Endothelial cell (in vitro differentiated cells): ENCODE measurements around the gene ABCG1. TPM values are rescaled to one million over a fixed set of nuclear protein-coding genes. Genes with fewer than 3 reads are reported as not detected.

Experiments
- DNase-seq: peaks from one replicate; pipeline ENCODE4 v3.0.0; 2021; ENCODE audit warnings: low spot score
- H3K27ac Mint-ChIP-seq: one replicate; pipeline ENCODE4 v1.8.0; 2021; ENCODE audit warnings: mixed read lengths, inconsistent platforms; ENCODE audit not compliant: unreplicated experiment
- H3K27me3 Mint-ChIP-seq: one replicate; pipeline ENCODE4 v1.8.0; 2021; ENCODE audit warnings: mild to moderate bottlenecking, moderate library complexity, mixed read lengths, inconsistent platforms; ENCODE audit not compliant: unreplicated experiment
- H3K36me3 Mint-ChIP-seq: one replicate; pipeline ENCODE4 v1.8.0; 2021; ENCODE audit warnings: mild to moderate bottlenecking, low read depth, mixed read lengths, inconsistent platforms; ENCODE audit not compliant: unreplicated experiment
- H3K4me1 Mint-ChIP-seq: one replicate; pipeline ENCODE4 v1.8.0; 2021; ENCODE audit warnings: mild to moderate bottlenecking, mixed read lengths, inconsistent platforms; ENCODE audit not compliant: unreplicated experiment
- H3K4me3 Mint-ChIP-seq: one replicate; pipeline ENCODE4 v1.8.0; 2021; ENCODE audit warnings: mild to moderate bottlenecking, mixed read lengths, inconsistent platforms; ENCODE audit not compliant: unreplicated experiment
- H3K9me3 Mint-ChIP-seq: one replicate; pipeline ENCODE4 v1.8.0; 2021; ENCODE audit warnings: mixed read lengths, inconsistent platforms; ENCODE audit not compliant: unreplicated experiment
- total RNA-seq: library from RNA; stranded (reverse); fragmentation: NEBNext Ultra II Directional; extraction: Animal tissue kit (Norgen Biotek cat#: 25700); gene quantifications from one replicate; pipeline ENCODE4 v1.2.1, GENCODE V29; 2021; ENCODE audit not compliant: unreplicated experiment
- TF ChIP-seq, protein P1 (sequence below): fragments of 200-600 bp; sonication (generic); IDR thresholded peaks from one replicate; pipeline ENCODE4 v1.5.0; 2021; ENCODE audit warnings: antibody characterized with exemption; ENCODE audit not compliant: unreplicated experiment

ABCG1 gene
- total RNA-seq, 1 donor from 2014 or later, result 48.9 TPM

DNA sequence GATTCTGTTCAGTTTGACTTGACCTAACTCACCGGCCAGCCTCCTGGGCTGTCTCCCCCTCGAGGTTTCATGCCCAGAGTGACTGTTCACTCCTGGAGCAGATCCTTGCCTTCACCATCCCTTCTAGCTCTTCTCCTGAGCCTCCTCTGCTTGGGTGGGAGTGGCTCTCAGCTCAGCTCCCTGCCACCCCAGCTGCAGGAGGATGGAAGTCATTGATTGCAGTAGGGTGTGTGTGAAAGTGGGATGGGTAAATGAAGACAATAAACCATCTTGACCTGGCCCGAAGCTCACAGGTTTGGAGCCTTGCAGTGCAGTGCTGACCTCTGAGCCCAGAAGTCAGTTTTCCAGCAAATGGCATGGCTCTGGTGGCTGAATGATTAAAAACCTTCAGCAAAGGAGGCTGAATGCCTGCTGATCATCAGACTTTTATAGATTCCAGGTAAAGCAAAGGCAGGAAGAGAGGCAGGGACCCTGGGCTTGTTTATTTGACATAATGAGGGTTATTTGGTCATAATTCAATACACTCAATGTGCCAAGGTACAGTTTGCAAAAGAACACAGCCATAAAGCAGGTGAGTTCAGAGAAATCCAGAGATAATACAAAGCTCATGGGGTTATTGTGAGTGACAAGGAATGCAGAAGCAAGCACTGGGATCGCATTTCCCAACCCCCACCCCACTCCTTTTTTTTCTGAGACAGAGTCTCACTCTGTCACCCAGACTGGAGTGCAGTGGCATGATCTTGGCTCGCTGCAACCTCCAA, 113.8 kb downstream of the ABCG1 start:
- Mint-ChIP-seq H3K36me3 (no peaks in the 10 kb centered on the region), H3K4me1 (no peaks in the 10 kb centered on the region), H3K4me3 (no peak overlapping the region), H3K27me3 (peaks cover 1% of the 10 kb centered on the region), H3K9me3 (peaks cover 5% of the 10 kb centered on the region), H3K27ac (no peak overlapping the region)
- DNase-seq, result no peak
- TF ChIP-seq, protein P1, sequence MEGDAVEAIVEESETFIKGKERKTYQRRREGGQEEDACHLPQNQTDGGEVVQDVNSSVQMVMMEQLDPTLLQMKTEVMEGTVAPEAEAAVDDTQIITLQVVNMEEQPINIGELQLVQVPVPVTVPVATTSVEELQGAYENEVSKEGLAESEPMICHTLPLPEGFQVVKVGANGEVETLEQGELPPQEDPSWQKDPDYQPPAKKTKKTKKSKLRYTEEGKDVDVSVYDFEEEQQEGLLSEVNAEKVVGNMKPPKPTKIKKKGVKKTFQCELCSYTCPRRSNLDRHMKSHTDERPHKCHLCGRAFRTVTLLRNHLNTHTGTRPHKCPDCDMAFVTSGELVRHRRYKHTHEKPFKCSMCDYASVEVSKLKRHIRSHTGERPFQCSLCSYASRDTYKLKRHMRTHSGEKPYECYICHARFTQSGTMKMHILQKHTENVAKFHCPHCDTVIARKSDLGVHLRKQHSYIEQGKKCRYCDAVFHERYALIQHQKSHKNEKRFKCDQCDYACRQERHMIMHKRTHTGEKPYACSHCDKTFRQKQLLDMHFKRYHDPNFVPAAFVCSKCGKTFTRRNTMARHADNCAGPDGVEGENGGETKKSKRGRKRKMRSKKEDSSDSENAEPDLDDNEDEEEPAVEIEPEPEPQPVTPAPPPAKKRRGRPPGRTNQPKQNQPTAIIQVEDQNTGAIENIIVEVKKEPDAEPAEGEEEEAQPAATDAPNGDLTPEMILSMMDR, result no peak

DNA sequence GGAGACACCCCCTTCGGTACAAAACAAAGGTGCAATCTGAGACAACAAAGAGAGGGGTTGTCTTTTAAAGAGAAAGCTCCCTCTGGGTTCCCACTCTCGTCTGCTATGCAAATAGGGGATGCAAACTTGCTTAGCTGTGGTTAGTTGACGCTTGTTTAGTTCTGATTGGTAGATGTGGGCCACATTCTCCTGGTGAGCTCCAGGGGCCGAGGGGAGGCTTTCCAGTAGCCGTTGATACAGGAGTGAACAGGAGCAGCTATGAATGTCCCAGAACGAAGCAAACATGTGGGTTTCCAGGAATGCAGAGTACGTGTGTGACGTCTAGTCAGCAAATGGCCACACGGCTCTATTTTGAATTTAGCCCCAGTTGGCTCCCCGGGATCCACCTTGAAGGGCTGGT, 117.1 kb downstream of the ABCG1 start:
- Mint-ChIP-seq H3K27me3 (peaks cover 5% of the 10 kb centered on the region), H3K27ac (no peak overlapping the region)
- DNase-seq, result no peak

DNA sequence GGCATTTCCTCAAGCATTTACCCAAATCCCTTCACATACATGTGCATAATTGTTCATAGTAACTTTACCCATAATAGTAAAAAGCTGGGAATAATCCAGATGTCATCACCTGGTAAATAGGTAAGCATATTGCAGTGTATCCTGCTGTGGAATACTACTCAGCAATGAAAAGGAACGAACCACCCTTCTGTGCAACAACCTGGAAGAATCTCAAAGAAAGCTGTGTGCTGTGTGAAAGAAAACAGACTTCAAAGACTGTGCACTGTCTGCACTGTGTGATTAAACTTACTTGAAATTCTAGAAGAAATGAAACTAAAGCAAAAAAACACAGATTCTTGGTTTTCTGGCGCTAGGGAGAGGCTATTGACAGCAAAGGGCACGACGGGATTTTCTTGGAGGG, 118.3 kb downstream of the ABCG1 start:
- Mint-ChIP-seq H3K4me3 (no peak overlapping the region), H3K27me3 (peaks cover 6% of the 10 kb centered on the region), H3K27ac (no peak overlapping the region), H3K9me3 (no peaks in the 10 kb centered on the region), H3K36me3 (no peaks in the 10 kb centered on the region), H3K4me1 (no peaks in the 10 kb centered on the region)
- no peak for DNase-seq
- TF ChIP-seq, protein P1, result no peak

More for the DNA sequence above, 117.1 kb downstream of the ABCG1 start:
- TF ChIP-seq, protein P1, result no peak
- H3K4me1 Mint-ChIP-seq, result no peaks in the 10 kb centered on the region
- H3K9me3 Mint-ChIP-seq, result peaks cover 5% of the 10 kb centered on the region
- H3K4me3 Mint-ChIP-seq, result no peak overlapping the region
- no peaks in the 10 kb centered on the region for H3K36me3 Mint-ChIP-seq

DNA sequence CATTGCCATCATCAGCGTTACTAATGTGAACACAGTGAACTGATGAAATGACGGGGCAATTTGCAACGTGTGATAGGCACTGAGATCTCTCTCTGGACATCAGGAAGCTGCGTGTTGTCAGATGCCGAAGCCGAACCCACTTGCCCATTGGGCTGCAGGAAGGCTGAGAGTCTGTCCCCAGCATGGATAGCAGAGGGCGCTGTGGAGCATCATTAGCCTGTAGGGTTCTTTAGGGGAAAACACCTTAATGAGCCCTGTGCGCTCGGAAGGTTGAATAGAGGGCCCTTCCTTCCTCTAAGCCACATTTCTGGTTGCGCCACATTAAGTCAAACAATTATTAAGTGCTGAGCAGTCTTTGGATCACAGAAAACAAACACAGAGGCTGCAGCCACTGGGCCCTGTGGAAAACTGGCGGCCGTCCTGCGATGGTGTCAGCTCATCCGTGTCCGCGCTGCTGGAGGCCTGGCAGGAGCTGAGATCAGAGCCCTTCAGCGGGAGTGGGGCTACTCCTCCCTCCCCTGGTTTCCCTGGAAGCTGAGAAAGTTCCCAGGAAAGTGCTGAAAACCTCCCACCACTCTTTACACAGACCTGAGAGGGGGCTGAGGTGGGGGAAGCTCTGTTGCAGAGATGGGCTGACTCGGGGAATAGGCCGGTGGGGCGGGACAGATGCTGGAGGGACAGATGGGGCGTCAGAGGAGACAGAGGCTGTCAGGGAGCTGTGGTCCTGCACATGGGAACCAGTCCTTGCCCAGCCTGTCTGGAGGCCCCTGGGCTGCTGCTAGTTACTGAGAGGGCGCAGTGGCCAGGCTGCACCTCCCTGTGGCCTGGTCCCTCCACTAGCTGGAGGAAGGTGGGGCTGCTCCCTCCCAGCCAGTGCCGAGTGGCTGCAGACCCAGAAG, 119.1 kb downstream of the ABCG1 start:
- Mint-ChIP-seq H3K4me1 (no peaks in the 10 kb centered on the region), H3K27ac (no peak overlapping the region)

More for the DNA sequence above, 119.1 kb downstream of the ABCG1 start:
- peaks cover 6% of the 10 kb centered on the region for H3K27me3 Mint-ChIP-seq
- H3K9me3 Mint-ChIP-seq, result no peaks in the 10 kb centered on the region
- no peak overlapping the region for H3K4me3 Mint-ChIP-seq
- DNase-seq, result peak; percentile 70
- TF ChIP-seq, protein P1, result peak; percentile 29
- no peaks in the 10 kb centered on the region for H3K36me3 Mint-ChIP-seq
